Measurements from ENCODE around the gene SLC26A5.

GRCh38 chr7:103423467-103424179 lies 22.4 kb downstream of the SLC26A5 start:
- TF ChIP-seq CTCF (IDR thresholded peaks at IDR 0.05 in 8 of 11, conservative IDR thresholded peaks at IDR 0.05 in 3 of 11) (no peak), POLR2A (IDR thresholded peaks at IDR 0.05) (no peak), POLR2AphosphoS5 (IDR thresholded peaks at IDR 0.05) (no peak)

Data from spleen (tissue), 7 donors.